ENCODE results near the gene DUS4L.

The DUS4L gene

DNA sequence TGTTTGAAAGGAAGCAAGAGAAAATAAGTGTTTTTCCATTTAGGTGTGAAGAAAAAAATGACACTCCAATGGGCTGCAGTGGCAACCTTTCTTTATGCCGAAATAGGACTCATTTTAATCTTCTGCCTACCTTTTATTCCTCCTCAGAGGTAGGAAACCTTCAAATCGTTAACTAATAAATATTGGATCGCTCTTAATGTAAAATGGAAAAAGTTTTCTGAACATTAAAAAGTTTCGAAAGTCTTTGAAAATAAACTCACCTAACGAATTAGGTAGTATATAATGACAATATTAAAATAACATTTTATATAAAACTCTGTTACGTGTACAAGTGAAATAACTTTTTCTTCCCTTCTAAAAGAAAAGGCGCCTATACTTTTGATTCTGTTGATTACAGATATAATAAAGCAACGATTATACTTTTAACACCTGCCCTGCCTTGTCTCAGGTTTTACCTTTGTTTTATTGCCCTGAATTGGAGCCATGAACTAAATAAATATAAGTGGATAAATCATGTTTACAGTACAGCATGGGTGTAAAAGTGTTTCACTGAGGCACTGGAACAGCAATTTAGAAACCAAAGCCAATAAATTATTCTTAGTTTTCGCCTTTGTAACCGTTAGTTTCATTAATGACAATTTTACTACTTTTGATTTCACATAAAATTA is 17.1 kb downstream of the DUS4L start:
- no peak for DNase-seq

DNA sequence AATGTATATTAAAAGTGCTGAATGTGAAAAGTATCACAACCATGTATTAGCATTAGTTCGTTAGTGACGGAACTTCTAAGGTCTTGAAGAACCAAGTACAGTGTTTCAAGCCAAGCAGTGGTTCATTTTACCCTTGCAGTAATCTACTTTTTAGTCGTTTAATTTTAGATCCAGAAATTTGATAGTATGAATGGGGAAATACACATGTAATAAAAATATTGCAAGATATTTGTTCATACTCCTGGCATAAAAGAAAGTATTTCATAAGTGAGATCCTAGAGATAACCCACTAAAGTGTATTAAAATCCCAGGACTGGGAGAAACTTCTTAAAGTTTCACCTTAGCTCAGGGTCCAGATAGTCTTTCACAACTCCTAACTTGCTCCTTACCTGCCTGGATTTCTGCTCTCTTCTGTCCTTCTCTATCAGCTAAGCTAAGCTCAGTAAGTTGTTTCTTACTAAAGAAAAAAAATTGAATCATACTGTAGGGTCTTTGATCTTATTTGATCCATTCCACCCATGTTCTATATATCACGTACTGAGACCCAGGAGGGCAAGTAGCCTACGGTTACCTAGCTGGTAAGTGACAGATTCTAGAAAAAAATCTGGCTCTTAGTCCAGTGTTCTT is 17.7 kb downstream of the DUS4L start:
- DNase-seq: no peak

DNA sequence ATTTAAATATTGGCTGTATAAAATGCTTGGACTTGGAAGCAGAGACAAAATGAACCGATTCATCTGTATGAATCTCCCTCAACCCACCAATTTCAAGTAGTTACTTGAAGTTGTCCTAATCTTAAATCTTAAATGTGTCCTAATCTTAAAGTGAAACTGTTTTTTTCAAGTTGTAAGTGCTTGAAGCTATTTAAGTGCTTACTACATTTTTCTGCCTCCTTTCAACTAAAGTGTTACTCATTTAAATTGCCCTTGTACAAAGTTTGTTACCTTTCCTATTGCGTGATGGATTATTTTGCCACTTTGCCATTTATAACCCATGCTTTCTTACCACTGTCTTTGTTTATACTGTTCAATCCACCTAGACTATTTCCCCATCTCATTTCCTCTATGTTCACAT is 19.1 kb downstream of the DUS4L start:
- peak; percentile 4 to 44 for DNase-seq

GRCh38 chr7:107584716-107585115 is 20.9 kb downstream of the DUS4L start:
- DNase-seq: no peak

- DNase-seq: no peak
These were observed 24.9 kb downstream of the DUS4L start for GRCh38 chr7:107588529-107589130.

DNA sequence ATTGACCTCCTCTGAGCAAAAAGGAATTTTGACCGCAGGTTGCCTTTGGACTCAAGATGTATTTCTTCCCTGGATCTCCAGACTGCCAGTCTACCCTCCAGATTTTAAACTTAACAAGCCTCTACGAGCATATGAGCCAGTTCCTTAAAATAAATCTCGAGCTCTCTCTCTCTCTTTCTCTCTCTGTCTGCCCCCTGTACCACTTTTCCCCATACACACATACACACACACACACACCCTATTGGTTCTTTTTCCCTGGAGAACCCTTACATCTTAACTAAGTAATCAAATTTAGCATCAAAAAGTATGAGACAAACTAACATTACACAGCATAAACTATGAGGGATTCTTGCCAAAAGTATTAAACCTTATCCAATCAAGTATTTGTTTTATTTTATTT is 27.6 kb downstream of the DUS4L start:
- no peak for DNase-seq

DNA sequence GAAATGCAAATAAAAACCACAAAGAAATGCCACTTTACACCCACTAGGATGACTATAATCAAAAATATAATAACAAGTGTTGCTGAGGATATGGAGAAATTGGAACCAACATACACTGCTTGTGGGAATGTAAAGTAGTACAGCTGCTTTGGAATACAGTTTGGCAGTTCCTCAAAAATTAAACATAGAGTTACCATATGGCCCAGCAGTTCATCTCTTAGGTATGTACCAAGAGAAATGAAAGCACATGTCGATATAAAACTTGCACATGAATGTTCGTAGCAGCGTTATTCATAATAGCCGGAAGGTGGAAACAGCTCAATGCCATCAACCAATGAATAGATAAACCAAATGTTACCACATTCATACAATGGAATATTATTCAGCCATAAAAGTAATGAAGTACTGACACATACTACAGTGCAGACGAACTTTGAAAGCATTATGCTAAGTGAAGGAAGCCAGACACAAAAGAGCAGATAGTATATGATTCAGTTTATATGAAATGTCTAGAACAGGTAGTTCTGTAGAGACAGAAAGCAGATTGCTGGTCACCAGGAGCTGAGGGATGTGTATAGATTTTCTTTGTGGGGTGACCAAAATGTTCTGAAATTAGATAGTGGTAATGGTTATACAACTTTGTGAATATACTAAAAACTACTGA is 28.7 kb downstream of the DUS4L start:
- no peak for DNase-seq

GRCh38 chr7:107593025-107593410 is 29.2 kb downstream of the DUS4L start:
- DNase-seq: peak in 1 of 2 experiments; percentile 17

GRCh38 chr7:107594961-107595737 is 31.4 kb downstream of the DUS4L start:
- no peak for DNase-seq

DNA sequence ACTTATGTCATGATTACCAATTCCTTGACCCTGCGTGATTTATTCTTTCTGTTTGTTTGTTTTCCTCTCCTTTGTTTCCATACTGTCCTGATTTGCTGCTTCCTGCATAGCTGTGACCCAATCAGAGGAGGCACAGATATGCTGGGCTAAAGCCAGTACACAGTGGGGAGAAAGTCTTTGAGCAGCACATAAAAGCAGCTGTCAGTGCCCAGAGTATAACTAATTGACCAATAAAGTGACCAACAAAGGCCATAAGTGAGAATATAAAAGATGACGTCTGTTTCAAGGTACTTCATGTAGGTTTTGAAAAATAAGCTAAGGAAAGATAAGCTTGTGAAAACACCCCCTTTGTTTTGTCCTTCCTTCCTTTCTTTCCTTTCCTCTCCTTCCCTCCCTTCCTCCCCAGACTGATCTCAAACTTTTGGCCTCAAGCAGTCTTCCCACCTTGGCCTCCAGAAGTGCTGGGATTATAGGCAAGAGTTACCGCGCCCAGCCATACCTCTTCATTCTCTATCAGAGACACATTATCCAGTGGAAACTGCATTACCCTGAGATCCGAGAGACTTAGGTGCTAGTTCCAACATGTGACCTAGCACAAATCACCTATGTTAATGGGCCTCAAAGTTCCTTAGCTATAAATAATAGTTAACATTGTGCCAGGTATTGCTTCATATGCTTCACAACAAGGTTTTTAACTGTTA is 33.3 kb downstream of the DUS4L start:
- DNase-seq: no peak

DNA sequence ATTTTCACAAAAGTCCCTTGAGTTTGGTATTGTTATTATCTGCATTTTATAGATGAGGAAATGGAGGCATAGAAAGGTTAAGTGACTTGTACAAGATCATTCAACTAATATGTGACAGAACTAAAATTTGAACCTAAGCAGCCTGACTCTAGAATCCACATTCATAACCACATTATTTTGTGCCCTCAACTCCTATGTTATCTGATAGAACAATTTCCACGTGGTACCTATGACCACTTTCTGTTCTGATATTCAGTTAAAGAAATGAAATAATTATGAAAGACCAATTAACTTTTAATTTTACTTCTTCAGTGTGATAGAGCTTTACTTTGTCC is 33.8 kb downstream of the DUS4L start:
- DNase-seq: no peak

- DNase-seq: no peak
These were observed 34.2 kb downstream of the DUS4L start for GRCh38 chr7:107597953-107598352.

DNA sequence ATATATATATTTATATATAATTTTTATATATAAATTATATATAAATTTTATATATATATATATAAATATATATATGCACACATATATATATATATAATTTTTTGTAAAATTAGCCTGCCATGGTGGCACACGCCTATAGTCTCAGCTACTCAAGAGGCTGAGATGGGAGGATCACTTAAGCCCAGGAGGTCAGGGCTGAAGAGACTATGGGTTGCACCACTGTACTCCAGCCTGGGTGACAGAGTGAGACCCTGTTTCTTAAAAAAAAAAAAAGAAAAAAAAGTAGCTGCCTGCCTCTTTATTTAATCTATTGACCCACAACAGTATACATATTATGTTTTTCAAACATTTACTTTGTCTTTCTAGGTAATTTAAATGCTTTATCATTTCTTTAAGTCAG is 35.5 kb downstream of the DUS4L start:
- DNase-seq: no peak

- DNase-seq: no peak
These were observed 37.0 kb downstream of the DUS4L start for GRCh38 chr7:107600816-107601215.

GRCh38 chr7:107605218-107605815 is 41.5 kb downstream of the DUS4L start:
- DNase-seq: no peak

DNA sequence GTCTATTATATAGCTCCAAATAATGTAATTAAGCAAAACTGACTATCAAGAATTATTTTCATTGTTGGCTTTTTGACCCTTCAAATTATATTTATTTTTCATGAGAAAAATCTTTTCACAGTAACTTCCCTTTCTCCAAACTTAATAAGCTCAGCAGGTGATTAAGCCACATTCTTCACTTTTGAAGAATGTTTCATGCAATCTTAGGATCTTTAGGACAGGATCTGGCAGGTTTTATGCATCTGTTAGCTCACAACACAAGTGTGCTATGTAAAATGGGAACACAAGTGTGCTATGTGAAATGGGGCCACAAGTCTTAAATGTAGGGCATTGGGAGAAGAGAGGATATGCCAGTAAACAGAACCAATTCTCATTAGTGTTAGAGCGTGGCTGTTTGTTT is 42.5 kb downstream of the DUS4L start:
- no peak for DNase-seq

GRCh38 chr7:107609811-107610261 is 46.1 kb downstream of the DUS4L start:
- no peak for DNase-seq

DNA sequence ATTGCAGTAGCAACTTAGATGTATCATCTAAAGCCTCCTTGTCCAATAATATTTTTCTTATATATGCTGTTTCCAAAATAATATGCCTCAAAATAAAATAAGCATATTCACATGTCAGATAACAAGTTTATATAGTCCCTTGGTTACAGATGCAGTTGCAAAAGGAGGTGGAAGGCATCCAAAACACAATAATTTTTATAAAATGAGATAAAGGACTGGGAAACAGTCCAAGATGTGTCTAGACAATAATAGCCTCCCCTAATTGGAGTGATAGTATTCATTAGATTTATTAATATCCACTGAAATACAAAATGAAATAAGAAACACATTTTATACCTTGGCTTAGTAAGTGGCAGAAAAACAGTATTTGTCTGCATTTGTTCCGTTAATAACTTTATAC is 46.6 kb downstream of the DUS4L start:
- DNase-seq: no peak

- no peak for DNase-seq
These were observed 49.7 kb downstream of the DUS4L start for GRCh38 chr7:107613439-107613838.

- no peak for DNase-seq
These were observed 50.2 kb downstream of the DUS4L start for GRCh38 chr7:107613948-107614347.

- DNase-seq: no peak
These were observed 50.7 kb downstream of the DUS4L start for GRCh38 chr7:107614425-107614824.
